OCI-LY3 (cell line): ENCODE data around the gene GRIN2A.

ENCODE experiments used
- EZH2phosphoT487 ChIP-seq: fragments of 200-600 bp; shearing (Covaris generic); IDR thresholded peaks from 2 replicates; pipeline ENCODE4 v1.6.1; 2018; ENCODE audit warnings: antibody characterized with exemption, mixed run types, low read depth
- TF ChIP-seq, protein P1 (sequence below): fragments of 200-600, 300-600 bp; sonication (generic); IDR thresholded peaks from 2 replicates; pipeline ENCODE4 v1.5.1; 2014; ENCODE audit warnings: antibody characterized with exemption, low read length, low read depth

- TF ChIP-seq, protein P1, sequence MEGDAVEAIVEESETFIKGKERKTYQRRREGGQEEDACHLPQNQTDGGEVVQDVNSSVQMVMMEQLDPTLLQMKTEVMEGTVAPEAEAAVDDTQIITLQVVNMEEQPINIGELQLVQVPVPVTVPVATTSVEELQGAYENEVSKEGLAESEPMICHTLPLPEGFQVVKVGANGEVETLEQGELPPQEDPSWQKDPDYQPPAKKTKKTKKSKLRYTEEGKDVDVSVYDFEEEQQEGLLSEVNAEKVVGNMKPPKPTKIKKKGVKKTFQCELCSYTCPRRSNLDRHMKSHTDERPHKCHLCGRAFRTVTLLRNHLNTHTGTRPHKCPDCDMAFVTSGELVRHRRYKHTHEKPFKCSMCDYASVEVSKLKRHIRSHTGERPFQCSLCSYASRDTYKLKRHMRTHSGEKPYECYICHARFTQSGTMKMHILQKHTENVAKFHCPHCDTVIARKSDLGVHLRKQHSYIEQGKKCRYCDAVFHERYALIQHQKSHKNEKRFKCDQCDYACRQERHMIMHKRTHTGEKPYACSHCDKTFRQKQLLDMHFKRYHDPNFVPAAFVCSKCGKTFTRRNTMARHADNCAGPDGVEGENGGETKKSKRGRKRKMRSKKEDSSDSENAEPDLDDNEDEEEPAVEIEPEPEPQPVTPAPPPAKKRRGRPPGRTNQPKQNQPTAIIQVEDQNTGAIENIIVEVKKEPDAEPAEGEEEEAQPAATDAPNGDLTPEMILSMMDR = no peak
- no peak for TF ChIP-seq EZH2phosphoT487
These were observed 75.1 kb downstream of the GRIN2A start for GRCh38 chr16:10107081-10107480.
